ENCODE results near the gene PRKAG2.

PRKAG2 gene

DNA sequence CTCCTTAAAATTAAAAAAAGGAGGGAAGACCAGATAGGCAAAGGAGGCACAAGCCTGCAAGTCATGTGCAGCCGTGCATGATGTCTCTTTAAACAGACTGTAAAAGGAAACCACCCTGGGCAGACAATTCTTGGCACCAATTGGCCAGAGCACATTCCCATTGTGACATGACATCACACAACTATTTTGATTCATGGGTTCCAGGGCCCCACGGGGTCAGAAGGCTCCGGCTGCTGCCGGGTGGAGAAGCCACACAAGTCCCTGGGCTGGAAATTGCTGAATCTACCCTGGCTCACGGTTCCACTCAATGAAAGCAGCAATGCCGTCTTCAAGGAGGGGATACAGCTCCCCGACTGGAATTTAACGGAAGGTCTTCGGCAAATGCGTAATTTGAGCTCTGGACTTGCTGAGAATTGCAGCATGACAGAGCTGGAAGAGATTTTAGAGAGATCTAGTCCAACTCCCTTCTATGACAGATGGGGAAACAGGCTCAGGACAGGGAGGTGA lies 140.5 kb downstream of the PRKAG2 start:
- no peak overlapping the region for H2AFZ ChIP-seq (ENCODE audit: low read depth)
- H4K20me1 ChIP-seq (ENCODE audit: insufficient read depth) = no peaks in the 10 kb centered on the region
- no peak overlapping the region for H3K27ac ChIP-seq
- no peak overlapping the region for H3K4me2 ChIP-seq
- H3K27me3 ChIP-seq (ENCODE audit: insufficient read depth, low read depth) = no peaks in the 10 kb centered on the region
- no peaks in the 10 kb centered on the region for H3K36me3 ChIP-seq (ENCODE audit: insufficient read depth)
- no peaks in the 10 kb centered on the region for H3K79me2 ChIP-seq (ENCODE audit: insufficient read depth, low read depth)
- no peak overlapping the region for H3K4me3 ChIP-seq (IDR thresholded peaks at IDR 0.05; ENCODE audit: insufficient read depth, low read depth, low read length)
- H3K9ac ChIP-seq = no peak overlapping the region
- TF ChIP-seq, protein P1, sequence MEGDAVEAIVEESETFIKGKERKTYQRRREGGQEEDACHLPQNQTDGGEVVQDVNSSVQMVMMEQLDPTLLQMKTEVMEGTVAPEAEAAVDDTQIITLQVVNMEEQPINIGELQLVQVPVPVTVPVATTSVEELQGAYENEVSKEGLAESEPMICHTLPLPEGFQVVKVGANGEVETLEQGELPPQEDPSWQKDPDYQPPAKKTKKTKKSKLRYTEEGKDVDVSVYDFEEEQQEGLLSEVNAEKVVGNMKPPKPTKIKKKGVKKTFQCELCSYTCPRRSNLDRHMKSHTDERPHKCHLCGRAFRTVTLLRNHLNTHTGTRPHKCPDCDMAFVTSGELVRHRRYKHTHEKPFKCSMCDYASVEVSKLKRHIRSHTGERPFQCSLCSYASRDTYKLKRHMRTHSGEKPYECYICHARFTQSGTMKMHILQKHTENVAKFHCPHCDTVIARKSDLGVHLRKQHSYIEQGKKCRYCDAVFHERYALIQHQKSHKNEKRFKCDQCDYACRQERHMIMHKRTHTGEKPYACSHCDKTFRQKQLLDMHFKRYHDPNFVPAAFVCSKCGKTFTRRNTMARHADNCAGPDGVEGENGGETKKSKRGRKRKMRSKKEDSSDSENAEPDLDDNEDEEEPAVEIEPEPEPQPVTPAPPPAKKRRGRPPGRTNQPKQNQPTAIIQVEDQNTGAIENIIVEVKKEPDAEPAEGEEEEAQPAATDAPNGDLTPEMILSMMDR (conservative IDR thresholded peaks at IDR 0.05; ENCODE audit: low read depth, low read length) = no peak
- no peaks in the 10 kb centered on the region for H3K4me1 ChIP-seq (ENCODE audit: low read depth, poor library complexity, severe bottlenecking)

DNA sequence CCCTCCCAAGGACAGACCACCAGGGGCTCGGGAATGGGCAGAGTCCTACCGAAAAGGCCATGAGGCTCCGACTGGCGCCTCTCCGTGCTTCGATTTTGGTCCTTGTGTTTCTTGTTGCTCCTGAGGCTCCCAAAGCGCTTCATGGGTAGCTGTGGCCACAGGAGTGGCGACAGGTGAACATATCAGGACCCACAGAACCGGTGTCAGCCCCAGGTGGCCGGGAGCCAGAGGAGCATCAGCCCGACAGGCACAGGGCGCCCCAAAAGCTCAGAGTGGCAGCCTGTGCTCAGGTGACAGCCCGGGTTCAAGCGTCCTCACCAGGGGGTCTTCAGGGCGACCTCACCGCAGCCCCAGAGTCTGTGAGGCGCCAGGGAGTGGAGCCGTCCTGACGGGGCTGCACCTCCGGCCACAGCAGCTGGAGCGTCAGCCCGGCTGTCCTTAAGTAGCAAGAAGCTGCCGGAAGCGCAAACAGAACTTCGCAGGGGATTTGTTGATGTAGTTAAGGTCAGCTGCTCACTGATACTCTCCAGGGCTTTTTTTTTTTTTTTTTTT lies 141.0 kb downstream of the PRKAG2 start:
- H3K79me2 ChIP-seq (ENCODE audit: insufficient read depth, low read depth) = no peaks in the 10 kb centered on the region
- no peak overlapping the region for H3K9ac ChIP-seq
- H4K20me1 ChIP-seq (ENCODE audit: insufficient read depth) = no peaks in the 10 kb centered on the region
- TF ChIP-seq, protein P1 (conservative IDR thresholded peaks at IDR 0.05; ENCODE audit: low read depth, low read length) = no peak
- no peaks in the 10 kb centered on the region for H3K27me3 ChIP-seq (ENCODE audit: insufficient read depth, low read depth)
- no peak overlapping the region for H2AFZ ChIP-seq (ENCODE audit: low read depth)
- no peaks in the 10 kb centered on the region for H3K36me3 ChIP-seq (ENCODE audit: insufficient read depth)
- H3K4me3 ChIP-seq (IDR thresholded peaks at IDR 0.05; ENCODE audit: insufficient read depth, low read depth, low read length) = no peak overlapping the region
- H3K4me2 ChIP-seq = no peak overlapping the region
- no peak overlapping the region for H3K27ac ChIP-seq
- no peaks in the 10 kb centered on the region for H3K4me1 ChIP-seq (ENCODE audit: low read depth, poor library complexity, severe bottlenecking)

DNA sequence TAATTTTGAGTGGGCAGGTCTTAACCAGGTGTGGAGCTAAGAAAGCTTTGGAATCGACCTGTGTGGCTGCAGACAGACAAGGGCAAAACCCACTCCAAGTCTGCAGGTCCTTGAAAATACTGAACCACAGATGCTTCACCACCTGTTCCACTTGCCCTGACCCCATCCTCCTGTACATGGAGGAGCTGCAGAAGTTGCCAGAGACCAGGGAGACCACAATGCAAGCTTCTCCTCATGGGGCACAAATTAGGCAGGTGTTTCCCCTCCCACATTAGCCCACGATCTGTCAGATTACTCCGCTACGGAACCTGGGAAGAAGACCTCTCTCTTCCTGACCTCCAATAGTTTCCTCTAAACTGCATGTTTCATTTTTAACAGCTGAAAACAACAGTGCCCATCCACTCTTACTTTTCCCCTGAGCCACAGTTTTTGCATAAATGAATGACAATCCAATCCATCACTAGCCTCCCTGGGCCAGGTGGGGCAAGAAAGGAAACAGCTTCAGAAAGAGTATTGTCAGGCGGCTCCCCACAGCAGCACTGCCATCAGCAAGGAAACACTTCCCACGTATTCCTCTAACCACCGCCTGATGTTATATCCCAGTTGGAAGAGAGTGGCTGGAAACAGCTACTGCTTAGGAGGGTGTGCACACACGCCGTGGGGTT lies 141.6 kb downstream of the PRKAG2 start:
- H3K4me2 ChIP-seq = no peak overlapping the region
- no peaks in the 10 kb centered on the region for H4K20me1 ChIP-seq (ENCODE audit: insufficient read depth)
- H3K27ac ChIP-seq = no peak overlapping the region
- H3K27me3 ChIP-seq (ENCODE audit: insufficient read depth, low read depth) = no peaks in the 10 kb centered on the region
- H2AFZ ChIP-seq (ENCODE audit: low read depth) = no peak overlapping the region
- H3K4me1 ChIP-seq (ENCODE audit: low read depth, poor library complexity, severe bottlenecking) = no peaks in the 10 kb centered on the region
- TF ChIP-seq, protein P1 (conservative IDR thresholded peaks at IDR 0.05; ENCODE audit: low read depth, low read length) = no peak
- H3K36me3 ChIP-seq (ENCODE audit: insufficient read depth) = no peaks in the 10 kb centered on the region
- no peaks in the 10 kb centered on the region for H3K79me2 ChIP-seq (ENCODE audit: insufficient read depth, low read depth)
- no peak overlapping the region for H3K4me3 ChIP-seq (IDR thresholded peaks at IDR 0.05; ENCODE audit: insufficient read depth, low read depth, low read length)
- H3K9ac ChIP-seq = no peak overlapping the region

- Histone ChIP-seq H2AFZ (ENCODE audit: low read depth) (no peak overlapping the region), H3K4me1 (ENCODE audit: low read depth, poor library complexity, severe bottlenecking) (no peaks in the 10 kb centered on the region)
Observed at GRCh38 chr7:151732834-151733592, 143.9 kb downstream of the PRKAG2 start.

More at GRCh38 chr7:151732834-151733592, 143.9 kb downstream of the PRKAG2 start:
- no peak overlapping the region for H3K9ac ChIP-seq
- no peaks in the 10 kb centered on the region for H3K27me3 ChIP-seq (ENCODE audit: insufficient read depth, low read depth)
- no peak overlapping the region for H3K4me3 ChIP-seq (IDR thresholded peaks at IDR 0.05; ENCODE audit: insufficient read depth, low read depth, low read length)
- no peak overlapping the region for H3K27ac ChIP-seq
- H3K79me2 ChIP-seq (ENCODE audit: insufficient read depth, low read depth) = no peaks in the 10 kb centered on the region
- no peaks in the 10 kb centered on the region for H4K20me1 ChIP-seq (ENCODE audit: insufficient read depth)
- H3K36me3 ChIP-seq (ENCODE audit: insufficient read depth) = no peaks in the 10 kb centered on the region
- no peak overlapping the region for H3K4me2 ChIP-seq
- TF ChIP-seq, protein P1 (conservative IDR thresholded peaks at IDR 0.05; ENCODE audit: low read depth, low read length) = no peak
